ENCODE data around the gene ANGPTL8. TPM values are rescaled to one million over a fixed set of nuclear protein-coding genes. Genes with fewer than 3 reads are reported as not detected.

Gene ANGPTL8
- total and polyA plus RNA-seq, 2 of the 13 experiments (the other 11 are each of a cell fraction or from before 2014, with no cell fraction given), result 27.3 to 243 TPM

GRCh38 chr19:11201791-11202190 lies 37.6 kb upstream of the ANGPTL8 start:
- Histone ChIP-seq H3K79me2 (ENCODE audit: insufficient read depth, low read length) (no peaks in the 10 kb centered on the region), H3K9ac (ENCODE audit: insufficient read depth, low read depth, low read length) (no peak overlapping the region), H3K4me3 (replicated peaks in 1 of 3; ENCODE audit: insufficient read depth in 1 of 3, low read depth in 2 of 3, low read length in 3 of 3) (no peak overlapping the region), H3K4me1 (ENCODE audit: insufficient read depth, low read length) (peaks cover 12% of the 10 kb centered on the region), H3K4me2 (ENCODE audit: low read depth, low read length) (no peak overlapping the region), H3K9me3 (ENCODE audit: low read length) (no peaks in the 10 kb centered on the region), H2AFZ (ENCODE audit: low read length) (no peak overlapping the region), H4K20me1 (ENCODE audit: insufficient read depth, low read length) (no peaks in the 10 kb centered on the region), H3K27ac (ENCODE audit: extremely low read length, insufficient read depth, low read length) (no peak overlapping the region), H3K36me3 (replicated peaks in 1 of 2; ENCODE audit: control insufficient read depth in 1 of 2, insufficient read depth in 2 of 2, low read length in 2 of 2) (peaks cover 2 to 6% of the 10 kb centered on the region in 2 experiments; a peak in 1 of 5 replicates), H3K27me3 (ENCODE audit: control insufficient read depth in 1 of 2, insufficient read depth in 2 of 2, low read length in 2 of 2) (no peaks in the 10 kb centered on the region; a peak in 1 of 5 replicates)
- in situ Hi-C loops (cut with HindIII; ENCODE audit: extremely low pct_ligation_motif_present, low pct_unique_long_range_greater_than_20kb) (loop anchor here (5.0 kb wide), 1 partner anchor 64 kb away; no protein-coding TSS in a partner anchor), intact Hi-C loops (cut with micrococcal nuclease; ENCODE audit: unreplicated experiment) (no loop called here)
- WGBS (ENCODE audit: low lambda C conversion rate), result 97% methylated on average over 23 of the region's 24 CpGs
- no TSS peak for BruUV-seq (replicated peaks)
- ChIA-PET POLR2A (interaction anchor here (1.3 kb wide), 1 partner anchor 63 kb away, joined by 3 read pairs; no protein-coding TSS in a partner anchor), CTCF (ENCODE audit: low intra/inter-chr PET ratio, low total read pairs) (interaction anchor here (1.0 to 3.5 kb wide), 2 partner anchors 63 to 75 kb away, joined by 3 to 53 read pairs; no protein-coding TSS in a partner anchor)
- ATAC-seq, result no peak
- FAIRE-seq, result no peak
- TF ChIP-seq ELK4 (CRISPR knock-in tag; IDR thresholded peaks at IDR 0.05; ENCODE audit: borderline replicate concordance) (no peak), FOXA1 (IDR thresholded peaks at IDR 0.05) (no peak), FOXA1 (CRISPR knock-in tag; IDR thresholded peaks at IDR 0.05) (no peak), ZNF230 (CRISPR knock-in tag; IDR thresholded peaks at IDR 0.05) (no peak), HOXA3 (CRISPR knock-in tag; IDR thresholded peaks at IDR 0.05) (no peak), ZNF274 (CRISPR knock-in tag; IDR thresholded peaks at IDR 0.05) (no peak), ZBTB43 (CRISPR knock-in tag; conservative IDR thresholded peaks at IDR 0.05) (no peak), FOSL1 (CRISPR knock-in tag; IDR thresholded peaks at IDR 0.05; ENCODE audit: borderline replicate concordance) (no peak), FOXO4 (CRISPR knock-in tag; conservative IDR thresholded peaks at IDR 0.05) (no peak), ZNF781 (CRISPR knock-in tag; IDR thresholded peaks at IDR 0.05; ENCODE audit: borderline replicate concordance, not compliant biosample characterization) (no peak), ZNF703 (CRISPR knock-in tag; IDR thresholded peaks at IDR 0.05; ENCODE audit: borderline replicate concordance) (no peak)
- TF ChIP-seq, protein P1, sequence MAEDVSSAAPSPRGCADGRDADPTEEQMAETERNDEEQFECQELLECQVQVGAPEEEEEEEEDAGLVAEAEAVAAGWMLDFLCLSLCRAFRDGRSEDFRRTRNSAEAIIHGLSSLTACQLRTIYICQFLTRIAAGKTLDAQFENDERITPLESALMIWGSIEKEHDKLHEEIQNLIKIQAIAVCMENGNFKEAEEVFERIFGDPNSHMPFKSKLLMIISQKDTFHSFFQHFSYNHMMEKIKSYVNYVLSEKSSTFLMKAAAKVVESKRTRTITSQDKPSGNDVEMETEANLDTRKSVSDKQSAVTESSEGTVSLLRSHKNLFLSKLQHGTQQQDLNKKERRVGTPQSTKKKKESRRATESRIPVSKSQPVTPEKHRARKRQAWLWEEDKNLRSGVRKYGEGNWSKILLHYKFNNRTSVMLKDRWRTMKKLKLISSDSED (CRISPR knock-in tag; IDR thresholded peaks at IDR 0.05), result no peak
- no peak for DNase-seq (ENCODE audit: low spot score)

All from HepG2 (cell line).